OCI-LY7 (cell line): ENCODE results near the gene NCAM1. TPM values are rescaled to one million over a fixed set of nuclear protein-coding genes. Genes with fewer than 3 reads are reported as not detected.

Experiments
- BruUV-seq: library from RNA; stranded (reverse); fragments of 400-500 nt; replicated peaks from 2 replicates; lab custom pipeline; 2021; lab: Mats Ljungman, UMichigan
- CTCF ChIA-PET: fragments of 300-600 bp; sonication (Branson Sonifier 250); formaldehyde crosslinking; loops from one replicate; lab custom pipeline; 2022; ENCODE audit warnings: antibody characterized with exemption; ENCODE audit not compliant: unreplicated experiment; lab: Charles Lee
- POLR2A ChIA-PET: fragments of 300-600 bp; sonication (Branson Sonifier 250); formaldehyde crosslinking; loops from one replicate; lab custom pipeline; 2022; ENCODE audit warnings: antibody characterized with exemption; lab: Charles Lee
- DNase-seq: peaks from one replicate; pipeline ENCODE4 v3.0.0-alpha.2; 2015; ENCODE audit warnings: low spot score
- H2AFZ ChIP-seq: fragments of 200-600 bp; sonication (generic), shearing (Covaris generic); 2 replicates; pipeline ENCODE4 v1.6.1; 2014; ENCODE audit warnings: mild to moderate bottlenecking, antibody characterized with exemption, low read length, moderate library complexity
- H3K27ac ChIP-seq: fragments of 200-600 bp; sonication (generic); 2 replicates; pipeline ENCODE4 v1.5.1; 2014; ENCODE audit warnings: mixed run types, low read depth, mild to moderate bottlenecking, moderate library complexity, low read length, inconsistent platforms; ENCODE audit not compliant: poor library complexity, severe bottlenecking
- H3K36me3 ChIP-seq: fragments of 200-600 bp; sonication (generic); 2 replicates; pipeline ENCODE4 v1.6.1; 2014; ENCODE audit warnings: mild to moderate bottlenecking, antibody characterized with exemption, low read length, moderate library complexity, mixed read lengths; ENCODE audit not compliant: insufficient read depth
- H3K4me1 ChIP-seq: fragments of 200-600 bp; sonication (generic); 2 replicates; pipeline ENCODE4 v1.5.1; 2014; ENCODE audit warnings: mild to moderate bottlenecking, low read length; ENCODE audit not compliant: insufficient read depth, poor library complexity, severe bottlenecking
- H3K4me2 ChIP-seq: fragments of 200-600 bp; sonication (generic); 2 replicates; pipeline ENCODE4 v1.6.1; 2014; ENCODE audit warnings: mild to moderate bottlenecking, low read length
- H3K4me3 ChIP-seq: fragments of 200-600 bp; sonication (generic); 2 replicates; pipeline ENCODE4 v1.5.1; 2014; ENCODE audit warnings: mild to moderate bottlenecking, low read depth, low read length; ENCODE audit not compliant: poor library complexity, severe bottlenecking
- H3K79me2 ChIP-seq: fragments of 200-600 bp; sonication (generic); 2 replicates; pipeline ENCODE4 v1.6.1; 2016; ENCODE audit warnings: low read depth, mild to moderate bottlenecking, low read length, moderate library complexity, mixed read lengths; ENCODE audit not compliant: insufficient read depth
- H3K9me2 ChIP-seq: fragments of 200-600 bp; sonication (generic); 2 replicates; pipeline ENCODE4 v1.6.1; 2016; ENCODE audit warnings: mild to moderate bottlenecking, low read length, mixed read lengths; ENCODE audit not compliant: insufficient read depth
- H3K9me3 ChIP-seq: fragments of 200-600 bp; sonication (generic); 2 replicates; pipeline ENCODE4 v1.6.1; 2014; ENCODE audit warnings: mild to moderate bottlenecking, mixed run types, low read length, mixed read lengths
- H4K20me1 ChIP-seq: fragments of 200-600 bp; sonication (generic); 2 replicates; pipeline ENCODE4 v1.6.1; 2014; ENCODE audit warnings: mild to moderate bottlenecking, antibody characterized with exemption, low read length, moderate library complexity, mixed read lengths; ENCODE audit not compliant: insufficient read depth
- CTCF ChIP-seq: fragments of 200-600 bp; sonication (generic); conservative IDR thresholded peaks from 2 replicates; pipeline ENCODE4 v1.5.1; 2014; ENCODE audit warnings: mild to moderate bottlenecking, antibody characterized with exemption, low read length, moderate library complexity, mixed read lengths
- EZH2phosphoT487 ChIP-seq: fragments of 200-600 bp; sonication (generic); IDR thresholded peaks from 2 replicates; pipeline ENCODE4 v1.6.1; 2018; ENCODE audit warnings: low read depth, borderline replicate concordance, mild to moderate bottlenecking, mixed run types, antibody characterized with exemption, low read length, moderate library complexity, mixed read lengths
- intact Hi-C: fragments of 100-400 bp; cut with micrococcal nuclease; formaldehyde crosslinking; loops from one replicate; pipeline ENCODE4 v1.10.0; 2022; ENCODE audit not compliant: unreplicated experiment
- total RNA-seq, 2 experiments: library from RNA; depleted of rRNA in 1 of 2; stranded (reverse); fragments of >200 nt in 1 of 2; shearing (Covaris generic) in 1 of 2; gene quantifications; 2 replicates each; pipeline ENCODE4 v1.2.3, GENCODE V29; 2014 to 2022

The NCAM1 gene
- total RNA-seq, 2 experiments from 2014 or later, result not detected

- Histone ChIP-seq H4K20me1 (no peaks in the 10 kb centered on the region), H3K79me2 (no peaks in the 10 kb centered on the region), H3K4me2 (no peak overlapping the region), H3K4me3 (no peak overlapping the region), H3K36me3 (no peaks in the 10 kb centered on the region), H3K9me3 (no peaks in the 10 kb centered on the region), H3K27ac (no peak overlapping the region), H3K4me1 (no peaks in the 10 kb centered on the region), H2AFZ (no peak overlapping the region), H3K9me2 (no peaks in the 10 kb centered on the region)
- intact Hi-C loops, result no loop called here
- CTCF ChIA-PET, result no interaction called here
- POLR2A ChIA-PET, result interaction anchor here (0.6 kb wide), 1 partner anchor 82 kb away, joined by 6 read pairs; no protein-coding TSS in a partner anchor
- TF ChIP-seq CTCF (no peak), EZH2phosphoT487 (no peak)
- no peak for DNase-seq
- BruUV-seq, result no TSS peak
These were observed 279.8 kb downstream of the NCAM1 start for GRCh38 chr11:113240790-113241635.

- intact Hi-C loops, result no loop called here
- no TSS peak for BruUV-seq
- H3K27ac ChIP-seq, result no peak overlapping the region
- DNase-seq, result no peak
- CTCF ChIA-PET, result no interaction called here
- no peaks in the 10 kb centered on the region for H3K36me3 ChIP-seq
- no peak overlapping the region for H3K4me3 ChIP-seq
- no peaks in the 10 kb centered on the region for H3K79me2 ChIP-seq
- TF ChIP-seq CTCF (no peak), EZH2phosphoT487 (no peak)
- H2AFZ ChIP-seq, result no peak overlapping the region
- POLR2A ChIA-PET, result no interaction called here
- H3K4me1 ChIP-seq, result no peaks in the 10 kb centered on the region
- no peaks in the 10 kb centered on the region for H4K20me1 ChIP-seq
- no peak overlapping the region for H3K4me2 ChIP-seq
- H3K9me2 ChIP-seq, result no peaks in the 10 kb centered on the region
- no peaks in the 10 kb centered on the region for H3K9me3 ChIP-seq
These were observed 280.4 kb downstream of the NCAM1 start for GRCh38 chr11:113241636-113242054.

GRCh38 chr11:113242060-113242459, 280.8 kb downstream of the NCAM1 start:
- Histone ChIP-seq H2AFZ (no peak overlapping the region), H3K79me2 (no peaks in the 10 kb centered on the region), H3K9me2 (no peaks in the 10 kb centered on the region), H3K9me3 (no peaks in the 10 kb centered on the region), H3K4me3 (no peak overlapping the region), H3K4me2 (no peak overlapping the region), H3K27ac (no peak overlapping the region), H4K20me1 (no peaks in the 10 kb centered on the region), H3K4me1 (no peaks in the 10 kb centered on the region), H3K36me3 (no peaks in the 10 kb centered on the region)
- intact Hi-C loops, result no loop called here
- no peak for DNase-seq
- ChIA-PET POLR2A (no interaction called here), CTCF (no interaction called here)
- no TSS peak for BruUV-seq
- TF ChIP-seq CTCF, result no peak
